Neural crest cell (in vitro differentiated cells): ENCODE results near the gene AURKAIP1. TPM values are rescaled to one million over a fixed set of nuclear protein-coding genes. Genes with fewer than 3 reads are reported as not detected.
A peak's percentile ranks its signal among the peaks of the same experiment; 100 is the strongest.
"Not testable (repeated sequence)": the region's sequence is repeated elsewhere in the genome, so short reads cannot be mapped to it uniquely, and the experiment has no call there.

Experiments
- DNase-seq: peaks from one replicate; pipeline ENCODE4 v3.0.0; 2021; ENCODE audit warnings: low read depth, mixed read lengths, low spot score
- H3K27ac Mint-ChIP-seq: one replicate; pipeline ENCODE4 v1.8.0; 2021; ENCODE audit warnings: mild to moderate bottlenecking, mixed read lengths; ENCODE audit not compliant: unreplicated experiment
- H3K27me3 Mint-ChIP-seq: 2 replicates; pipeline ENCODE4 v1.8.0; 2021; ENCODE audit warnings: low read depth, mild to moderate bottlenecking, mixed read lengths
- H3K36me3 Mint-ChIP-seq: 2 replicates; pipeline ENCODE4 v1.8.0; 2021; ENCODE audit warnings: low read depth, mild to moderate bottlenecking, mixed read lengths
- H3K4me1 Mint-ChIP-seq: 2 replicates; pipeline ENCODE4 v1.8.0; 2021; ENCODE audit warnings: mixed read lengths
- H3K4me3 Mint-ChIP-seq: one replicate; pipeline ENCODE4 v1.8.0; 2021; ENCODE audit warnings: mild to moderate bottlenecking, mixed read lengths
- H3K9me3 Mint-ChIP-seq: 2 replicates; pipeline ENCODE4 v1.8.0; 2021; ENCODE audit warnings: mixed read lengths
- CTCF ChIP-seq: fragments of 200-600 bp; sonication (generic); conservative IDR thresholded peaks from 2 replicates; pipeline ENCODE4 v1.5.0; 2021; ENCODE audit warnings: antibody characterized with exemption, mild to moderate bottlenecking
- total RNA-seq: library from RNA; stranded (reverse); gene quantifications from 2 replicates; pipeline ENCODE4 v1.2.1, GENCODE V29; 2021

AURKAIP1 gene
- total RNA-seq, 1 donor from 2014 or later = 128 TPM

DNA sequence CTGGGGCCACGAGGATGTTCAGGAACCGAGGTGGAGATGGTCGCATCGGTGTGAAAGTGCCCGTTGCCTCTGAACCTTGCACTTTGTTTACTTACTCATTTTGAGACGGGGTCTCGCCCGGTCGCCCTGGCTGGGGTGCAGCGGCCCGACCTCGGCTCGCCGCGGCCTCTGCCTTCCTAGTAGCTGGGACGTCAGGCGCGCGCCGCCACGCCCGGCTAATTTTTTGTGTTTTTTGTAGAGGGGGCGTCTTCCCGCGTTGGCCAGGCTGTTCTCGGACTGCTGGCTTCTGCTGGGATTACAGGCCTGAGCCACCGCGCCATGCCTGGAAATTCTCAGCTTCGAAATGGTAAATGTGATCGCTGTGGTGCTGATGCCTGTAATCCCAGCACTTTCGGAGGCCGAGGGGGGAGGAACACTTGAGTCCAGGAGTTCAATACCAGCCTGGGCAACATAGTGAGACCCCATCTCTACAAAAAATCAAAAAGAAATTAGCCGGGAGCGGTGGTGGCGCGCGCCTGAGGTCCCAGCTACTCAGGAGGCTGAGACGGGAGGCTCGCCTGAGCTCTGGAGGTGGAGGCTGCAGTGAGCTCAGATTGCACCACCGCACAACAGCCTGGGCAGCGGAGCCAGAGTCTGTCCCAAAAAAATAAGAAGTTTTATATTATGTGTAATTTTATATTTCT, 32.8 kb upstream of the AURKAIP1 start:
- Mint-ChIP-seq H3K36me3 (peaks cover 7% of the 10 kb centered on the region), H3K27ac (no peak overlapping the region), H3K4me3 (peak overlapping the region; percentile 96), H3K4me1 (peaks cover 26% of the 10 kb centered on the region), H3K9me3 (peaks cover 3% of the 10 kb centered on the region), H3K27me3 (no peaks in the 10 kb centered on the region)
- DNase-seq = no peak
- peak; percentile 33 for TF ChIP-seq CTCF

GRCh38 chr1:1406821-1407635, 32.0 kb upstream of the AURKAIP1 start, which contains the start of gene MRPL20:
TSS of gene MRPL20 (minus strand) at chr1:1407293. CDS start at chr1:1407217, 76 bp downstream.
- Mint-ChIP-seq H3K9me3 (peaks cover 3% of the 10 kb centered on the region), H3K36me3 (peaks cover 12% of the 10 kb centered on the region), H3K27ac (peak within 1 kb of the TSS; percentile 84), H3K4me3 (peak within 1 kb of the TSS; percentile 96), H3K4me1 (peaks cover 29% of the 10 kb centered on the region), H3K27me3 (no peaks in the 10 kb centered on the region)
- TF ChIP-seq CTCF = no peak
- peak; percentile 89 for DNase-seq

- Mint-ChIP-seq H3K9me3 (no peaks in the 10 kb centered on the region), H3K36me3 (peaks cover 12% of the 10 kb centered on the region), H3K4me1 (peaks cover 32% of the 10 kb centered on the region), H3K27me3 (no peaks in the 10 kb centered on the region), H3K27ac (no peak overlapping the region), H3K4me3 (peak overlapping the region; percentile 96)
- no peak for TF ChIP-seq CTCF
- no peak for DNase-seq
Measured at GRCh38 chr1:1406101-1406820, 31.3 kb upstream of the AURKAIP1 start.

- Mint-ChIP-seq H3K36me3 (peaks cover 16% of the 10 kb centered on the region), H3K27ac (no peak overlapping the region), H3K4me3 (peak overlapping the region; percentile 94), H3K27me3 (no peaks in the 10 kb centered on the region), H3K4me1 (peaks cover 36% of the 10 kb centered on the region), H3K9me3 (no peaks in the 10 kb centered on the region)
- TF ChIP-seq CTCF = no peak
- no peak for DNase-seq
Measured at GRCh38 chr1:1403653-1404052, 28.6 kb upstream of the AURKAIP1 start.

- not testable (repeated sequence) for H3K27ac Mint-ChIP-seq, DNase-seq, H3K27me3 Mint-ChIP-seq, H3K9me3 Mint-ChIP-seq
- peaks cover 19% of the 10 kb centered on the region for H3K36me3 Mint-ChIP-seq
- H3K4me3 Mint-ChIP-seq = peak overlapping the region; percentile 94
- H3K4me1 Mint-ChIP-seq = peaks cover 36% of the 10 kb centered on the region
Measured at GRCh38 chr1:1402901-1403392, 27.9 kb upstream of the AURKAIP1 start.
